HG03558 (cell line): ENCODE data around the gene TBX1.

Source experiments
- ATAC-seq: cut with Tn5 transposase; IDR thresholded peaks from one replicate; pipeline ENCODE4 v1.9.1; 2021; ENCODE audit warnings: moderate number of reproducible peaks; ENCODE audit not compliant: unreplicated experiment; ENCODE audit errors: extremely low read depth

Gene TBX1

GRCh38 chr22:19735665-19736510 lies 24.7 kb upstream of the TBX1 start:
- no peak for ATAC-seq

GRCh38 chr22:19737846-19738663 lies 22.5 kb upstream of the TBX1 start:
- no peak for ATAC-seq

- no peak for ATAC-seq
Measured at GRCh38 chr22:19738664-19739447, 21.7 kb upstream of the TBX1 start.

GRCh38 chr22:19739448-19739895 lies 21.1 kb upstream of the TBX1 start:
- no peak for ATAC-seq

- no peak for ATAC-seq
Measured at GRCh38 chr22:19739911-19740449, 20.6 kb upstream of the TBX1 start.

- ATAC-seq = no peak
Measured at GRCh38 chr22:19740586-19740985, 20.0 kb upstream of the TBX1 start.

GRCh38 chr22:19741053-19741452 lies 19.5 kb upstream of the TBX1 start:
- no peak for ATAC-seq

- ATAC-seq = no peak
Measured at GRCh38 chr22:19742160-19743066, 18.2 kb upstream of the TBX1 start.

- no peak for ATAC-seq
Measured at GRCh38 chr22:19743081-19743480, 17.5 kb upstream of the TBX1 start.

GRCh38 chr22:19743651-19744050 lies 16.9 kb upstream of the TBX1 start:
- no peak for ATAC-seq

- no peak for ATAC-seq
Measured at GRCh38 chr22:19744350-19745006, 16.1 kb upstream of the TBX1 start.

GRCh38 chr22:19745155-19746101 lies 15.2 kb upstream of the TBX1 start:
- ATAC-seq = no peak

GRCh38 chr22:19746726-19747125 lies 13.9 kb upstream of the TBX1 start:
- no peak for ATAC-seq

- ATAC-seq = no peak
Measured at GRCh38 chr22:19747551-19747950, 13.0 kb upstream of the TBX1 start.

GRCh38 chr22:19748139-19748538 lies 12.4 kb upstream of the TBX1 start:
- no peak for ATAC-seq

GRCh38 chr22:19748991-19749664 lies 11.4 kb upstream of the TBX1 start:
- ATAC-seq = no peak

GRCh38 chr22:19749876-19750275 lies 10.7 kb upstream of the TBX1 start:
- ATAC-seq = no peak
